Endothelial cell (in vitro differentiated cells): ENCODE data around the gene SMYD2. TPM values are rescaled to one million over a fixed set of nuclear protein-coding genes. Genes with fewer than 3 reads are reported as not detected.

Experiments used
- DNase-seq: peaks from one replicate; pipeline ENCODE4 v3.0.0; 2021; ENCODE audit warnings: low spot score
- H3K27ac Mint-ChIP-seq: one replicate; pipeline ENCODE4 v1.8.0; 2021; ENCODE audit warnings: mixed read lengths, inconsistent platforms; ENCODE audit not compliant: unreplicated experiment
- H3K27me3 Mint-ChIP-seq: one replicate; pipeline ENCODE4 v1.8.0; 2021; ENCODE audit warnings: mild to moderate bottlenecking, moderate library complexity, mixed read lengths, inconsistent platforms; ENCODE audit not compliant: unreplicated experiment
- H3K36me3 Mint-ChIP-seq: one replicate; pipeline ENCODE4 v1.8.0; 2021; ENCODE audit warnings: mild to moderate bottlenecking, low read depth, mixed read lengths, inconsistent platforms; ENCODE audit not compliant: unreplicated experiment
- H3K4me1 Mint-ChIP-seq: one replicate; pipeline ENCODE4 v1.8.0; 2021; ENCODE audit warnings: mild to moderate bottlenecking, mixed read lengths, inconsistent platforms; ENCODE audit not compliant: unreplicated experiment
- H3K4me3 Mint-ChIP-seq: one replicate; pipeline ENCODE4 v1.8.0; 2021; ENCODE audit warnings: mild to moderate bottlenecking, mixed read lengths, inconsistent platforms; ENCODE audit not compliant: unreplicated experiment
- H3K9me3 Mint-ChIP-seq: one replicate; pipeline ENCODE4 v1.8.0; 2021; ENCODE audit warnings: mixed read lengths, inconsistent platforms; ENCODE audit not compliant: unreplicated experiment
- CTCF ChIP-seq: fragments of 200-600 bp; sonication (generic); IDR thresholded peaks from one replicate; pipeline ENCODE4 v1.5.0; 2021; ENCODE audit warnings: antibody characterized with exemption; ENCODE audit not compliant: unreplicated experiment
- total RNA-seq: library from RNA; stranded (reverse); fragmentation: NEBNext Ultra II Directional; extraction: Animal tissue kit (Norgen Biotek cat#: 25700); gene quantifications from one replicate; pipeline ENCODE4 v1.2.1, GENCODE V29; 2021; ENCODE audit not compliant: unreplicated experiment

Gene SMYD2
- total RNA-seq, 1 donor from 2014 or later: 44.1 TPM

GRCh38 chr1:214317300-214317699, 36.3 kb downstream of the SMYD2 start:
- TF ChIP-seq CTCF: no peak
- Mint-ChIP-seq H3K27ac (no peak overlapping the region), H3K4me3 (no peak overlapping the region), H3K36me3 (peaks cover 25% of the 10 kb centered on the region), H3K9me3 (no peaks in the 10 kb centered on the region), H3K27me3 (peaks cover 3% of the 10 kb centered on the region), H3K4me1 (peaks cover 19% of the 10 kb centered on the region)
- no peak for DNase-seq

DNA sequence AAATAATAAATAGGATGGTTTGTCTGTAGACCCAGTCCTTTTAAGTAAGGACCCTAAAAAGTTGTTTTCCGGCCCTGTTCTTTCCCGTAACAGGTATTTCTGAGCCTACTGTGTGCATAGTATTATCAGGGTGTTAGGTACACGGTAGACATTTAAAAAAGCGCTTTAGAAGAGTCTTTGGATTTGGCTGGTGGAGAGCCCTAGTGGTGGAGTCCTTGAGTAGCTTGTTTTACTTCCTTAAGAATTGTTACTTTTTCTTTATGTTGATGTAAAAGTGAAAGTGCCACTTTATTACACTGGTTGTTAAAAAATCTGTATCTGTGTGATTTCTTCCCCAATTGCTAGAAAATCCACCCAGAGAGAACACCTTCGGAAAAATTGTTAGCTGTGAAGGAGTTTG, 36.8 kb downstream of the SMYD2 start:
- DNase-seq: no peak
- TF ChIP-seq CTCF: no peak
- peaks cover 19% of the 10 kb centered on the region for H3K4me1 Mint-ChIP-seq
- H3K4me3 Mint-ChIP-seq: no peak overlapping the region
- no peaks in the 10 kb centered on the region for H3K9me3 Mint-ChIP-seq
- H3K27ac Mint-ChIP-seq: no peak overlapping the region
- peaks cover 1% of the 10 kb centered on the region for H3K27me3 Mint-ChIP-seq
- H3K36me3 Mint-ChIP-seq: peaks cover 25% of the 10 kb centered on the region

DNA sequence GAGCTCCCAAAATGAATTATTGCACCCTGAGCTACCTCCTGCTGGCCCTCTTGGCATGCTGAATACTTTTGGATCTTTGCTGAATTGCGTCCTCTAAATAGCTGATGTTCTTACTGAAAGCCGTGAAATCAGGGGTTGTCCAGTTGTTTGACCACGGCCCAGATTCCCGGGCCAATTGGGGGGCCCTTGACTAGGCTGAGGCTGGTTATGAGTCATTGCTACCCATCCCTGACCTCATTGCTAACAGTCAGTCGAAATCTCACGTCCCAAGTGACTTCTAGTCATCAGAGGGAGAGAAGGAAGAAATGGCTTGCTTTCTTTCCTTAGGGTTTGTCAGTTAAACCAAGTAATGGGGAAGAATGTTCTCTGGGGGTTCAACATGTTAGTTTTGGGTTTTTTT, 37.4 kb downstream of the SMYD2 start:
- H3K9me3 Mint-ChIP-seq: no peaks in the 10 kb centered on the region
- no peak for TF ChIP-seq CTCF
- peaks cover 19% of the 10 kb centered on the region for H3K4me1 Mint-ChIP-seq
- peaks cover 1% of the 10 kb centered on the region for H3K27me3 Mint-ChIP-seq
- H3K4me3 Mint-ChIP-seq: no peak overlapping the region
- H3K36me3 Mint-ChIP-seq: peaks cover 24% of the 10 kb centered on the region
- peak overlapping the region; percentile 25 for H3K27ac Mint-ChIP-seq
- DNase-seq: no peak

GRCh38 chr1:214318956-214319736, 38.2 kb downstream of the SMYD2 start:
- peaks cover 19% of the 10 kb centered on the region for H3K4me1 Mint-ChIP-seq
- no peak for DNase-seq
- H3K36me3 Mint-ChIP-seq: peaks cover 21% of the 10 kb centered on the region
- no peak overlapping the region for H3K4me3 Mint-ChIP-seq
- peaks cover 1% of the 10 kb centered on the region for H3K27me3 Mint-ChIP-seq
- no peak overlapping the region for H3K27ac Mint-ChIP-seq
- TF ChIP-seq CTCF: no peak
- H3K9me3 Mint-ChIP-seq: no peaks in the 10 kb centered on the region

- H3K9me3 Mint-ChIP-seq: no peaks in the 10 kb centered on the region
- no peak overlapping the region for H3K27ac Mint-ChIP-seq
- H3K4me1 Mint-ChIP-seq: peaks cover 19% of the 10 kb centered on the region
- peak; percentile 37 for TF ChIP-seq CTCF
- H3K36me3 Mint-ChIP-seq: peaks cover 21% of the 10 kb centered on the region
- no peak overlapping the region for H3K4me3 Mint-ChIP-seq
- no peak for DNase-seq
- peaks cover 1% of the 10 kb centered on the region for H3K27me3 Mint-ChIP-seq
Measured at GRCh38 chr1:214319938-214320337, 39.0 kb downstream of the SMYD2 start.
